HG03097 (cell line): ENCODE results near the gene SCARB1.

Experiments used
- ATAC-seq: cut with Tn5 transposase; IDR thresholded peaks from one replicate; pipeline ENCODE4 v1.9.1; 2021; ENCODE audit not compliant: unreplicated experiment, low FRiP score

Gene SCARB1

DNA sequence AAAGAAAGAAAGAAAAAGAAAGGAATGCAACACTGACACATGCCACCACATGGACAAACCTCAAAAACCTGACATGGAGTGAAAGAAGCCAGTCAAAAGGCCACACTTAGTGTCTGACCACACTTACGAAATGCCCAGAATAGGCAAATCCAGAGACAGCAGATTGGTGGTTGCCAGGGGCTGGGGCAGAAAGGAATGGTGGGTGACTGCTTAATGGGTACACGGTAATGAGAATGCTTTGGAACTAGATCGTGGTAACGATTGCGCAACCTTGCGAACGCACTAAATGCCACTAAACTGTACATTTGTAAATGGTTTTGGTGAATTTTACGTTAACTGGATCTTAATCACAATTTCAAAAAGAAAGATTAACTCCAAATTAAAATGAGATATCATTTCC is 39.5 kb downstream of the SCARB1 start:
- no peak for ATAC-seq

DNA sequence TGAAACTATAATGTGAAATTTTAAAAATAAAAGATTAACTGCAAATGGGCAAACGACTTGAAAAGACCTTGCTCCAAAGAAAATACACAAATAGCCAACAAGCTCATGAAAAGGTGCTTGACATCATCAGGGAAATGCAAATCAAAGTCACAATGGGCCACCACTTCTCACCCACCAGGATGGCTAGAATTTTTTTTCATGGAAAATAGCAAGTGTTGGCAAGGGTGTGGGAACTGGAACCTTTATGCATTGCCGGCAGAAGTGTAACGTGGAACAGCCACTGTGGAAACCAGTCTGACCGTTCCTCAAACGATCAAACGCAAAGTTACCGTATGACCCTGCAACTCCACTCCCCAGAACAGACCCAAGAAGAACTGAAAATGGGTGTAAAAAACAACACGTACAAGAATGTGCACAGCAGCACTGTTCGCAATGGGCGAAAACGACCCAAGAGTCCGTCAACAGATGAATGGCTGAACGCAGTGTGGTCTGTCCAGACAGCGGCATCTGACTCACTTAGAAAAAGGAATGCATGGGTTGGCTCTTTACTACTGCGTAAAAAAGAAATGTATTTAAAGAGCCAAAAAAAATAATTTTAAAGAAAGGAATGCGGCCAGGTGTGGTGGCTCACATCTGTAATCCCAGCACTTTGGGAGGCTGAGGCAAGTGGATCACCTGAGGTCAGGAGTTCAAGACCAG is 40.2 kb downstream of the SCARB1 start:
- no peak for ATAC-seq

DNA sequence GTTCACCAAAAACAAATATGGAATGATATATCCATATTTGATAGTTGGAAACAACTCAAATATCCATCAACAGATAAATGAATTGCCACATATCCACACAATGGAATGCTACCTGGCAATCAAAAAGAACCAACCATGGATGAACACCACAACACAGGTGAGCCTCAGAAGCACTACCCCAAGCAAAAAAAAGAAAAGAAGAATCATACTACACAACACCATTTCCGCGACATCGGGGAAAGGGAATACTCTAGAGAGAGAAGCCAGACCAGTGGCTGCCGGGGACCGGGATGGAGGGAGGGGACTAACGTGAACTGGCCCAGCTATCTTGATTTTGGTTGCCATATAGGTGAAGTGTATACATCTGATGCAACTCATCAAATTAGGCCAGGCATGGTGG is 41.4 kb downstream of the SCARB1 start:
- no peak for ATAC-seq

DNA sequence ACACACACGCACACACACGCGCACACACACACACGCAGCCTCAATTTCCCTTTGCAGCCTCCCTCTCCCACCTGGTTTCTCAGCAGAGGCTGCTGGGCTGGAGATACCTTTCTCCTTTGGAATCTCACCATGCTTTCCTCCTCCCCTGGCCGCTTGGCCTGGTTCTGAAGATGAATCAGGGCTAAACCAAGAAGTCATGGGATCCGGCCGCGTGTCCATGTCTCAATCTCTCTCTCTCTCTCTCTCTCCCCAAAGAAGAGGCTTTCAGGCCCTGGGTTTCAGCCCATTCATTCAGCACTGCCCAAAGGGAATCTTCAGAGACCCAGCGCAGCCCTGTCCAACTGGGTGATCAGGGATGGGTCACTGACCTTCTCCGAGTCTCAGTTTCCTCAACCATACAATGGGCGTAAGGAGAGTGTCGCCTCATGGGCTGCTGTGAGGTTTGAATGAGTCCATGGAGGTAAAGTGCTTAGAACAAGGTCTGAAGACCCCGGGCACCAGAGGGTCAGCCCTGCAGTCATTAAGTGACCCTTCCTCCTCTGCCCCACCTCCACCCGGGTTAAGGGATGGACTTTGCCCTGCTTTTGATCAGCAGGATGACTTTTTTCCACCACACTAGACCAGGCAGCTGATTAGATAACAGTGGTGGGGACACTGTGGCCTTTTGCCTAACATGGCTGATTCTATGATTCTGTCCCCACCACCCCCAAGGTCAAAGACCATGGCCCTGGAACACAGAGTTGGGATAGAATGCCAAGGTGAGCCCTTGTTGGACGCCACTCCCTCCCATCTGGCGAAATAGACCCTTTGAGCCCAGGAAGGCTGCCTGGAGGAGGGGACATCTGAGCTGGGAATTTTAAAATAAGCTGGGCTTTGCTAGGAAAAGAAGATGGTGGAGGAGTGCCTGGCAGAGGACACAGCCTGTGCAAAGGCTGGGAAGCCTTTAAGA is 42.1 kb downstream of the SCARB1 start:
- ATAC-seq = no peak

DNA sequence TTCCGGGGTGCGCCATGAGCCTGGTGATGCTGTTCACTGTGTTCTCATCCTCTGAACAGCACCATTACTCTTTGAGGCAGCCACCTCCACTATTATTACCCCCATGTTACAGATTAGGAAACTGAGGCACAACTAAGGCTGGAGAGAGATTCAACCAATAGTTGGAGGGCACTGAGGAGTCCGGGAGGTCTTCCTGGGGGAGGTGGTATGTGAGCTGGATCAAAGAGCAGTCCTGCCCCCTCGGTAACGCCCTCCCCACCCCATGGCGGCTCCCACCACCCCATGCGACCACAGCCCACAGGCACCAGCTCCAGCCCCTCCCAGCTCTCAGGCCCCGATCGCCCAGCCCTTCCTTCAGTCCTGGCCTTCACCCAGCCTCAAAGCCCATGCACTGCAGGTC is 43.5 kb downstream of the SCARB1 start:
- ATAC-seq = no peak

DNA sequence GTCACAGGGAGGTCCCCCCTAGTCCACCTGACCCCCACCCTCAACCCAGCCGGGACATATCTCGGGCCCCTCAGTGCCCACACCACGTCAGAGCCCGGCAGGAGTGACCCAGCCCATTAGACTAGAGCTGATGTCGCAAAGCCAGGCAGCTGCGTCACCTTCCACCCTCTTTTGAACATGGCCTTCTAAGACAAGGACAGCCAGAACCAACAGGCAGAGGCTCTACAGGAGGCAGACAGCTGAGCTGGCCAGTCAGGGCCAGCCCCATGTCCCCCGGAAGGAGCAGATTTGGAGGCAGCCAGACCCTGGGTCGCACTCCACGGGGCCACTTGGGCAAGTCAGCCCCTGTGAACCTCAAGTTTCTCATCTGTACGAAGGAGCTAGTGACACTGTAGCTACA is 44.1 kb downstream of the SCARB1 start:
- ATAC-seq = no peak

DNA sequence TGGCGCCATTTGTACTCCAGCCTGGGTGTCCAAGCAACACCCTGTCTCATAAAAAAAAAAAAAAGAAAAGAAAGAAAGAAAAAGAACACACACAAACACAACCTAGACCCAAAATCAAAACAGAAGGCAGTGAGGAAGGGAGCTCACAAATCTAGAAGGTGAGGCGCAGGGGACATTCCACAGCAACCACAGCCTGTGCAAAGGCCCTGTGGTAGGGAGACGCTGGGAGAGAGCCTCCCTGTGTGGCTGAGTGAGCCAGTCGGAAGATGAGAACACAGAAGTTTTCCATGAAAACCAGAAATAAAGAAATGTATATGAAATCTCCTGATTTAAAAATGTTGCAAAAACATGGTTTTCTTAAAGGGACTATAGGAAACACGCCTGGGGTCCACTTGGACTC is 44.6 kb downstream of the SCARB1 start:
- ATAC-seq = no peak

DNA sequence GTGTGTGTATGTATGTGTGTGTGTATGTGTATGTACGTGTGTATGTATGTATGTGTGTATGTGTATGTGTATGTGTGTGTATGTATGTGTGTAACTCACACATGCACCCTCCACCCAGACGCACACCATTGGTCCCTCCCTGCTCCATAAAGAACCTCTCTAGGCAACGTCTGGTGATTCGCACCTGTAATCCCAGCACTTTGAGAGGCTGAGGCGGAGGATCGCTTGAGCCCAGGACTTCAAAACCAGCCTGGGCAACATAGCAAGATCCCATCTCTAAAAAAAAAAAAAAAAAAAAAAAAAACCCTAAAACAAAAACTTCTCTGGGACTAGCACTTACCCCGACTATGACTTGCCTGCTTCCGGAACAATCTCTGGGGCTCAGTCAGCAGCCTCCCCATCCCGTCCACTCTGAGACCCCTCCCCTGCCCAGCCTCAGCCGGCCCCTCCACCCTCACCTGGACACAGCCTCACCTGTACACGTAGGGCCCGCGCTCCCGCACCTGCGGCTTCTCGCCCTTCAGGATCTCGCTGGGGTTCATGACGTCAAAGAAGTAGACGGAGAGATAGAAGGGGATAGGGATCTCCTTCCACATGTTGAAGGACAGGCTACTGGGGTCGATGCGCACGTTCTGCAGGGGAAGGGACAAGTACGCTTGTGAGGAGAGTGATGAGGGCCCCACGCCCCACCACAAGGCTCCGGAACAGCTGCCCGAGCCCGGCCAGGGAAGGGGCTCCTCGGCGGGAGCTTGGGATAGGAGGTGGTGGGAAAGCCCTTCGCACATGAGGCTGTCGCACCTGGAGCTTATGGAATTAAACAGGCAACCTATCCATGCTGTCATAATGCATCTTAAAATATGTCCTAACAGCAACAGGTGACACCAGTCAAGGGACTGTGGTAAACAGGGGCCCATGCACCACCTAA is 46.3 kb downstream of the SCARB1 start:
- ATAC-seq = no peak

DNA sequence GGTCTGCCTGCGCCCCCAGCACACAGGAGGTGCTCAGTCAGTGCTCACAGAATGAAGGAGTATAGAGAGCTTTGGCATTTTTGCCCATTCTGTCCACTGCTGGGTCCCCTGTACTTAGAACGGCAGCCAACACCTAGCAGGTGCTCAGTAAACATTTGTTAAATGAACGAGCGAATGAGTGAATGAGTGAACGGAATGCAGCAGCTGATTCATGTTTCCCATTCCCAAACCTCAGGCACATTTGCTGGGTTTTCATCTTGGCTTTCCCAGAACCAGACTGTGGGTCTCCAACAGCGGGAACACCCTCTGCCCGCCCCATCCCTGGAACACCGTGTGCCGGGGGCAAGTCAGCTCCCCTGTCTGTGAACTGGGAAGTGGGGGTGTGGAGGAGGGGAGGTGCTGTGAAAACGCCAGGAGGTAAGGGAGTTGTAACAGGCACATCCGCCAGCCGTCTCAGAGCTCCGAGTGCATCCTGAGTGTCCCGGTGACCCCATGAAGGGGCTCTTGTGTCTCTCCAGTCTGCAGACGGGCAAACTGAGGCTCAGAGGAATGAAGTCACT is 47.3 kb downstream of the SCARB1 start:
- no peak for ATAC-seq

DNA sequence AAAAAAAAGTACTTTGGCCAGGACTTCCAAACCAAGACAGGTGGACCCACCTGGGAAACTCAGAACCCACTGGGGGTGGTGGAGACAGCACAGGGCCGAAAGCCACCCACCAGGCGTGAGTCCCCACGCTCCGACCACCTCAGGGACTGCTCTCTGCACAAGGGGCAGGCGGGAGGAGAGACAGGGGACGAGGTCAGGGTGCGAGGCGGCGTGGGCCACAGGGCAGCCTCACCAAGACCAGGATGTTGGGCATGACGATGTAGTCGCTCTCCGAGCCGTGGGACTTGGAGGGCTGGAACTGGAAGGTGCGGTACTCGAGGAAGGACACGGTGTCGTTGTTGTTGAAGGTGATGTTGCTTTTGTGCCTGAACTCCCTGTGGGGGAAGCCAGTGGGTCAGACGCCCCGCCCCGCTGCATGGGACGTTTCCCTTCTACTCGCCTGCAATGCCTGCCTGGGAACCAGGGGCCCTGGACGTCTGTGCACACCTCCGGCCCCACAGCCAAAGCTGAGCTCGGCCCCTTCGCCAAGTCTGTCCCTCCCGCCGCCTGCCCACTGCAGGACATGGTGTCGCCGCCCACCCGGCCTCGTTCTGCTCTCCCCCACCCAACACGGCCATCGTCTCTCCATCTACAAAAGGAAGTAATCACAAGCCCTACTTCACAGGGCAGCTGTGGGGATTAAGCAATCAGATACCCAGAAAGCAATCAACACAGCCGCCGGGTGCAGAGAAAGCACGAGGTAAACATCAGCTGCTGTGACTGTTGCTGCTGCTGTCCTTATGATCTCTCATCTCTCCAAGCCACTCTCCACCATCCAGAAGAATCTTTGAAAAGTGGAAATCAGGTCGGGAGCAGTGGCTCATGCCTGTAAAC is 48.7 kb downstream of the SCARB1 start:
- ATAC-seq = no peak

DNA sequence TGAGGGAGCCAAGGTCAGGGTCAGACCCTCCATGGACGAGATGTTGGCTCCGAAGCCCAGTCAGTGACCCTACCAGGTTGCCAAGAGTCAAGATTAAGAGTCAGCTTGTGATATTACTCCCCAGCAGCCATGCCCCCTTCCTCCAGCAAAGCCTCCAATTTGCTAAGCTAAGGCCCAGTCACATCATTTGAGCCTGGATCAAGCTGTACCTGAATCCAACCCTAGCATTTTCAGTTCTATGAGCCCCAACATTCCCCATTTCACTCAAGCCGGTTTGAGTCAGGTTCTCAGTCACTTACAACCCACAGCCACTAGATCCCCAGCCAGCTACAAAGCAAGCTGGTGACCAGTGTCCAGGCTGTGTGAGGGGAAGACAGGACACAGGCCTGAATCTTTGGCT is 49.9 kb downstream of the SCARB1 start:
- ATAC-seq = no peak

DNA sequence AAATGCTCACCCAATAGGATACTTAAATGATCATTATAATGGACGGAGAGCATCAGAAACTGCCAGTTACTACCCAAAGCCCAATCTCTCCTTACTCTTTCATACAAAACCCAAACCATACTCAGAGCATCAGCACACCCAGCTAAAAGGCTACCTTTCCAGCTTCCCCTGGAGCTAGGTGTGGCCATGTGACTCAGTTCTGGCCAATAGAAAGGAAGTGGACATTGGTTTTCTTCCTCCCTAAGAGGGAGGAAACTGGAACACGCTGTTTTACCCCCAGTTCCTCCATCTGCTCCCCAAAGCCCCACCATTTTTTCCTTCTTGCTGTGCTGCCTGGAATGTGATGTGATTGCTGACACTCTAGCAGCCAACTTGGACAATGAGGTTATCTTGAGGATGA is 50.7 kb downstream of the SCARB1 start:
- ATAC-seq = no peak

DNA sequence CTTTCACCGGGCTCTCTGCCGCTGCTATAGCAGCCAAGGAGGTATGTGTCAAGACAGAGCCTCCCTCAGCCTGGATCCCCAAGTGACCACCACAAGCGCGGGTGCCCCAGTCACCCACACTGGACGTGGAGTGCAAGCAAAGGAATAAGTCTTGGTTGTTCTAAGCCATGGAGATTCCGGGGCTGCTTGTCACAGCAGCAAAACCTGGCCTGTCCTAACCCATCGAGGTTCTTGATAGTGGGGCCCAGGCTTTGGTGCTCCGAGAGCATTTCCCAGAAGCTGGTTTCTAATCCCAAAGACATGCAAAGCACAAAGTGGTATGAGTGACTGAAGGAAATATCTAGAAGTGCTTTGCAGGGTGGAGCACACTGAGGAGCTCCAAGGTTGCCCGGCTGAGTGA is 51.3 kb downstream of the SCARB1 start:
- no peak for ATAC-seq

DNA sequence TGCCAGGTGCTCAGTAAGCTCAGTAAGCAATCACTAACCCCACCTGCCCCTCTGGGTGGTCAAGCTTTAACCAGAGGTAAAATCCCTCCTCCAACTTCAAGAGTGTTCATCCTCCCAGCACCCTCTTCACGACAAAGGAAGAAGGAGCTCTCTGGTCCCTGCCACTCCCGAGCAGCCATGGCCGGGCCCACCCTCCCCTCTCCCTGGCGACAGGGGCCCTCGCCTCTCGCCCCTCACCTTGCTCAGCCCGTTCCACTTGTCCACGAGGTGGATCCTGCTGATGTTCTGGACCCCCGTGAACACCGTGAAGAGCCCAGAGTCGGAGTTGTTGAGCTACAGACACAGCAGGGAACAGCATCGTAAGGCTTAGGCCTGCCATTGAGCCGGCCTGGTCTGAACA is 52.0 kb downstream of the SCARB1 start:
- ATAC-seq = no peak

DNA sequence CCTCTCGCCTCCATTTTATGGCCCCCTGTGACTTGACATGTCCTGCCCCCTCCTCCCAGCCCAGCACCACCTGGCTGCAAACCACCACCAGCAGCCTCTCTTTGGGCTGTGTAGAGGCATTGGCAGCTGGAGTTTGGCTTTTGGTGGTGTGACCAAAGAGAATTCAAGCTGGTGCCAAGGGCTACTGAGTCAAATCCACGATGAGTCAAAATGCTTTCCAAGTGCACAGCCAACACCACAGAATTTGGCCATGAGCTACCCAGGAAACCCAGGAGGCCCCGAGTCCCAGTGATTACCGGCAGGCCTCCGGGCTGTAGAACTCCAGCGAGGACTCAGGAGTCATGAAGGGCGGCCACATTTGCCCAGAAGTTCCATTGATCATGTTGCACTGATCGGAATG is 53.8 kb downstream of the SCARB1 start:
- no peak for ATAC-seq

DNA sequence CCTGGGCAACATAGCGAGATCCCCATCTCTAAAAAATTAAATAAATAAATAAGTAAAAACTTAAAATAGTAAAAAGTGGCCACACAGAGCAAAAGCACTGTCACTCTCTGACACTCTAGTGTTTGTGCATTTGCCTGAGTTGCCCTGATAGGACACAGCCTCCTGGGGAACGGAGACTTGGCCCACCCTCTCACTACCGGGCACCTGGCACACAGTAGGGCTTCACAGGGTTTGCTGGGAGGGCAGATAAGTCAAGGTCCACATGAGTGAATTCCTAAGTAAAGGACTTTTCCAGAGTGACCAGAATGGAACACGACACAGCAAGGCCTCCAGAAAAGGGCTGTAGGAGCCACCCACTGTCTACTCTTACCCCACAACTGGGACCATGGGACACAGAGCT is 54.3 kb downstream of the SCARB1 start:
- no peak for ATAC-seq

DNA sequence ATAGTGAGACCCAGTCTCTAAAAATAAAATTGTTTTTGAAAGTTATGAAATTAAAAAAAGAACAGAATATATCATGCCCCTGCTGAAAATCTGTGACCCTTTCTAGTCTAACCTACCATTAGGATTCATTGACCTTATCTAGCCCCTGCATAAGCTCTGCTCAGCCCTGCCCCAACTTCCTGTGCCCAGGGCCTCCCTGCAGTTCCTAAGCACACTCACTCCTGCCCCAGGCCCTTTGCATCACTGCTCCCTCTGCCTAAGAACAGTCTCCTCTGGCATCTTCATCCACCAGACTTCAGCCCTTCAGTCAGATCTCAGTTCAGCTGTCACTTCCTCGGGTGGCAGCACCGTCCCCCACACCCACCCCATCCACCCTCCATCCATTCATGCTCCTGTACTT is 55.4 kb downstream of the SCARB1 start:
- ATAC-seq = no peak

DNA sequence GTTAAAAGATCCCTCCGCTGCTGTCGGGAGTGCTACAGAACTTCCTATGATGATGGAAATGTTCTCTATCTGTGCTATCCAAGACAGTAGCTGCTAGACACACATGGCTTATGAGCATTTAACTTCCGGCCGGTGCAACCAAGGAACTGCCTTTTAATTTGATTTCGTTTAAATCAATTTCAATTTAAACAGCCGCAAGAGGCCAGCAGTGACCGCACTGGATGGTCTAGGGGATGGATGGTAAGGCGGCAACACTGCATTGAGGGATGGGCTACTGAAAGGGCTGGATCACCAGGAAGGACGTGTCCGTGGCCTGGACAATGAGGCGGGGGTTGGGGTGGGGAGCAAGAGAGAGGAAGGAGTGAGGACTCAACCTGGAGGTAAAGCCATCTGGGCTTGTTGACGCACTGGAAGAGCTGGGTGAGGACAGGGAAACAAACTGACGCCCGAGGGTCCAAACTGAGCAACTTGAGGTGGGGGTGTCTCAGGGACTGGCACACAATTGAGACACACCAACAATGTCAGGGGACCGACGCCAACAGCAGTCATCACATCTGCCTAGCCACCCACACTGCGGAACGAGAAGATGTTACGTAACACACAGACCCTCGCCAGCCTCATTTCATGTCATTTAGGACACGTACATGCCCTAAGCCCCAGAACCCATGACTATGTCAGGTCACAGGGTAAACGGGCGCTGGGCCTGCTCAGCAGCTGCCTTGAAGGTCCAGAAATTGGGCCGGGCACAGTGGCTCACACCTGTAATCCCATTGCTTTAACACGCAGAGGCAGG is 57.6 kb downstream of the SCARB1 start:
- no peak for ATAC-seq

DNA sequence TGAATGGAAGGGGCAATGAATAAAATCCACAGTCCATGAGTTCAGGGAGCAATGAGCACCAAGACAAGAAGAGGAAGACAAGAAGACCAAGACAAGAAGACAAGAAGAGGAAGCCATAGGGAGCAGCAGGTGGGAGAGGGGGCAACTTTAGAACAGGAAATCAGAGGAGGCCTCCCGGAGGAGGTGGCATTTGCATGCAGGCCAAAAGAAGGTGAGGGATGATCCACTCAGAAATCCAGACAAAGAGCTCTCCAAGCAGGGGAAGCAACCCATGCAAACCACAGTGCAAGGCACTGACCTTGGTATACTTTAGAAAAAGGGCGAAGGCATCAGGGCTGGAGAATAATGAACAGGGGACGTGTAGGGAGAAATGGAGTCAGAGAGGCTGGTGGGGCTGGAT is 58.6 kb downstream of the SCARB1 start:
- ATAC-seq = no peak
